Measurements from ENCODE around the gene GLI3. TPM values are rescaled to one million over a fixed set of nuclear protein-coding genes. Genes with fewer than 3 reads are reported as not detected.

Gene GLI3
- polyA plus RNA-seq, 2 of the 4 experiments (the other 2 are of a cell fraction), result 0.09 TPM; not detected in 1

DNA sequence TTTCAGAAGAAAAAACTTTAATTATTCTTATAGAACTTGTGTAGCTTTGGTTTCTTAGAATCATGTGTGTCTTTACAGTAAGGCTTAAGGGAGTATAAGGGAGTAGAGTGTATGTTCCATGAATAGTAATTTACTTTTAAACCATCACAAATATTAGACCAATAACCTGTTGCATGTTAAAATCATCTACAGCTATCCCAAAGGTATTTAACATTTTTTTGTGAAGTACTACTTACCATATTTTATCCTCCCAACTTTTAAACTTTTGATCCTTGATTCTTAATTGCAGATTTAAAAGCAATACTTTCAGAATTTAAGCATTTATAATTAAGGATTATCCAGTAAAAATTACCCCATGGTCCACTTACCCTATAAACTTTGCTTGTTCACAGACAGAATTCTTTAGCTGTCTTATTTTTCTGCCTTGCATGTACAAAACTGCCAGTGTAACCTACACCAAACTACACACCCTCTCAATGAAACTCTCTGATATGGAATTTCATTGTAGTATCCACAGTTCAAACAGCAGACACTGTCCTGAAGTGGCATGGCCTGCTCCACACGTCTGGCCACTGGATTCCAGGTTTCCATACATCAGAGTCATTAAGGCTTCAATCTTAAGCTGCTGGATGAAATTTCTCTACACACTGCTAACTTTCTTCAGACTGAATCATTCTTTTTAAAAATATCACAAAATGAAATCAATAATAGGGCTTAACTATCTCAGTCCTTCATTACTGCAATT lies 5.8 kb downstream of the GLI3 start (continued):
- TF ChIP-seq ZC3H11A (IDR thresholded peaks at IDR 0.05), result no peak
- TF ChIP-seq HOXA7 (CRISPR knock-in tag; IDR thresholded peaks at IDR 0.05), result no peak
- TF ChIP-seq RFX5 (IDR thresholded peaks at IDR 0.05), result no peak
- TF ChIP-seq, protein P1, sequence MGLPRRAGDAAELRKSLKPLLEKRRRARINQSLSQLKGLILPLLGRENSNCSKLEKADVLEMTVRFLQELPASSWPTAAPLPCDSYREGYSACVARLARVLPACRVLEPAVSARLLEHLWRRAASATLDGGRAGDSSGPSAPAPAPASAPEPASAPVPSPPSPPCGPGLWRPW (IDR thresholded peaks at IDR 0.05), result no peak
- TF ChIP-seq TFCP2L1 (CRISPR knock-in tag; IDR thresholded peaks at IDR 0.05), result no peak
- no peak for TF ChIP-seq RARB (CRISPR knock-in tag; IDR thresholded peaks at IDR 0.05)
- no peak for TF ChIP-seq FOSL2 (IDR thresholded peaks at IDR 0.05)
- TF ChIP-seq FOSL2 (CRISPR knock-in tag; IDR thresholded peaks at IDR 0.05), result no peak
- TF ChIP-seq KDM1A (IDR thresholded peaks at IDR 0.05; ENCODE audit: low read depth), result no peak

DNA sequence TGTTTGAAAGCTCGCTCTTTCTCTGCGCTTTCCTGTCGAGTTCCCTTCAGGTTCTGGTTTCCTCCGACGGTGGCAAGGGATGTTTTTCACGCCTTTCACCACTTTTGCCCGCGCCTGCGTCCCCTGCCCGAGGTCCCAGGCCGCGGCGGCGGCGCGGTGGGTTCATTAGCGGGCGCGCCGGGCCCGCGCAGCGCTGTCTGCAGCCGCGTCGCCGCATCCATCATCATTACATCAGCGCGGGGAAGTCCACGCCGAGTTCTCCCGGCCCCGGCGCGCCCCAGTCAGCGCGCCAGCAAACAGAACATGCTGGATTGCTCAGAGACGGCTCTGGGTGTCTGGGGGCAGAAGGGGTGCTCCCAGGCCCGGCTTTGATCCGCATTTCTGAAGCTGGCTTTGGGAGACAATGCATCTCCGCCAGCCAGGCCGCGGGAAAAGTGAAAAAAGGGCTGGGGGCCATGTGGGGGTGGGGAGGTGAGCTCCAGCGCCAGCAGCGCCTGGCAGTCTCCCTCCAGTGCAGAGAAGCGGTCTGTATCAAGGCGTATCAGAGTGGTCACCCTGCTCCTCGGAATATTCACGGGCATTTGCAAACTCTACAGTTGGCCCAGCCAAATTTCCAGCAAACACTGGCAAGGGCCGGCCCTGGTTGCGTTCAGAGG lies 8.9 kb downstream of the GLI3 start:
- ATAC-seq, result no peak
- Histone ChIP-seq H3K9me3 (no peaks in the 10 kb centered on the region), H3K4me1 (no peaks in the 10 kb centered on the region), H3K27ac (no peak overlapping the region), H3K4me3 (no peak overlapping the region), H3K4me2 (no peak overlapping the region)
- CTCF ChIA-PET, result no interaction called here
- POLR2A ChIA-PET, result no interaction called here
- no peak for DNase-seq (ENCODE audit: low read depth in 1 of 2, low spot score in 1 of 2)
- WGBS (ENCODE audit: missing lambda C conversion rate), result 39% methylated on average over 28 of the region's 51 CpGs
- TF ChIP-seq FOXS1 (CRISPR knock-in tag; IDR thresholded peaks at IDR 0.05) (no peak), FOSL2 (IDR thresholded peaks at IDR 0.05) (no peak), FOSL2 (CRISPR knock-in tag; IDR thresholded peaks at IDR 0.05) (no peak), MAZ (IDR thresholded peaks at IDR 0.05; ENCODE audit: borderline replicate concordance, low read depth, low read length) (no peak), CHD4 (IDR thresholded peaks at IDR 0.05; ENCODE audit: borderline replicate concordance) (no peak), ZFP36 (IDR thresholded peaks at IDR 0.05; ENCODE audit: borderline replicate concordance, partially characterized antibody) (no peak), EHMT2 (IDR thresholded peaks at IDR 0.05; ENCODE audit: low read depth) (no peak)
- TF ChIP-seq, protein P2, sequence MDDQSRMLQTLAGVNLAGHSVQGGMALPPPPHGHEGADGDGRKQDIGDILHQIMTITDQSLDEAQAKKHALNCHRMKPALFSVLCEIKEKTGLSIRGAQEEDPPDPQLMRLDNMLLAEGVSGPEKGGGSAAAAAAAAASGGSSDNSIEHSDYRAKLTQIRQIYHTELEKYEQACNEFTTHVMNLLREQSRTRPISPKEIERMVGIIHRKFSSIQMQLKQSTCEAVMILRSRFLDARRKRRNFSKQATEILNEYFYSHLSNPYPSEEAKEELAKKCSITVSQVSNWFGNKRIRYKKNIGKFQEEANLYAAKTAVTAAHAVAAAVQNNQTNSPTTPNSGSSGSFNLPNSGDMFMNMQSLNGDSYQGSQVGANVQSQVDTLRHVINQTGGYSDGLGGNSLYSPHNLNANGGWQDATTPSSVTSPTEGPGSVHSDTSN (IDR thresholded peaks at IDR 0.05), result no peak
- FAIRE-seq, result no peak

DNA sequence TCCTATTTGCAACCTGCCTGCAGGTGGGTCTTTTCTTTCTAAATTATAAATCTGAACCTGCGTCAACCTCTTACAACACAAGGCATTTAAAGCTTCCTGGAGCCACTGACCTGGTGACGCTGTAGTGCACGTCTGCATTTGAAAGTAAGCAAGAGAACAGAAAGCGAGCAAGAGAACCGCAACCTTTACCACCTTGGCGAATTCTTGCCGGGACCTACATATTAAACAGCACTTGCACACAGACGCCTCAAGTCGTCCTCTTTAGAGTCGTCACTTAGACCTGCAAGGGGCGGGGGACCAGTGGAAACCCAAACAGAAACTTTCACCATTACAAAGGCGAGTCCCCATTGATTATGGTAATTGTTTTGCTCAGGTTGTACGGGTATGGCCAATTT lies 9.5 kb downstream of the GLI3 start:
- TF ChIP-seq ZSCAN20 (CRISPR knock-in tag; IDR thresholded peaks at IDR 0.05) (no peak), CBX2 (IDR thresholded peaks at IDR 0.05; ENCODE audit: borderline replicate concordance, low read depth) (no peak), CEBPB (IDR thresholded peaks at IDR 0.05) (no peak), HEYL (CRISPR knock-in tag; IDR thresholded peaks at IDR 0.05) (no peak), EHF (CRISPR knock-in tag; IDR thresholded peaks at IDR 0.05) (no peak), NR3C1 (IDR thresholded peaks at IDR 0.05) (no peak), HDAC2 (IDR thresholded peaks at IDR 0.05) (no peak), CHD4 (IDR thresholded peaks at IDR 0.05; ENCODE audit: borderline replicate concordance) (no peak), TFCP2L1 (CRISPR knock-in tag; IDR thresholded peaks at IDR 0.05) (no peak), ZNF302 (CRISPR knock-in tag; IDR thresholded peaks at IDR 0.05) (no peak), RARB (CRISPR knock-in tag; IDR thresholded peaks at IDR 0.05) (no peak), MAZ (IDR thresholded peaks at IDR 0.05; ENCODE audit: borderline replicate concordance, low read depth, low read length) (no peak), HOXB5 (CRISPR knock-in tag; IDR thresholded peaks at IDR 0.05) (no peak)
- TF ChIP-seq, protein P3, sequence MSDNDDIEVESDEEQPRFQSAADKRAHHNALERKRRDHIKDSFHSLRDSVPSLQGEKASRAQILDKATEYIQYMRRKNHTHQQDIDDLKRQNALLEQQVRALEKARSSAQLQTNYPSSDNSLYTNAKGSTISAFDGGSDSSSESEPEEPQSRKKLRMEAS (IDR thresholded peaks at IDR 0.05), result no peak
- TF ChIP-seq, protein P4, sequence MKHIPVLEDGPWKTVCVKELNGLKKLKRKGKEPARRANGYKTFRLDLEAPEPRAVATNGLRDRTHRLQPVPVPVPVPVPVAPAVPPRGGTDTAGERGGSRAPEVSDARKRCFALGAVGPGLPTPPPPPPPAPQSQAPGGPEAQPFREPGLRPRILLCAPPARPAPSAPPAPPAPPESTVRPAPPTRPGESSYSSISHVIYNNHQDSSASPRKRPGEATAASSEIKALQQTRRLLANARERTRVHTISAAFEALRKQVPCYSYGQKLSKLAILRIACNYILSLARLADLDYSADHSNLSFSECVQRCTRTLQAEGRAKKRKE (CRISPR knock-in tag; IDR thresholded peaks at IDR 0.05; ENCODE audit: low read depth), result no peak
- TF ChIP-seq, protein P5, sequence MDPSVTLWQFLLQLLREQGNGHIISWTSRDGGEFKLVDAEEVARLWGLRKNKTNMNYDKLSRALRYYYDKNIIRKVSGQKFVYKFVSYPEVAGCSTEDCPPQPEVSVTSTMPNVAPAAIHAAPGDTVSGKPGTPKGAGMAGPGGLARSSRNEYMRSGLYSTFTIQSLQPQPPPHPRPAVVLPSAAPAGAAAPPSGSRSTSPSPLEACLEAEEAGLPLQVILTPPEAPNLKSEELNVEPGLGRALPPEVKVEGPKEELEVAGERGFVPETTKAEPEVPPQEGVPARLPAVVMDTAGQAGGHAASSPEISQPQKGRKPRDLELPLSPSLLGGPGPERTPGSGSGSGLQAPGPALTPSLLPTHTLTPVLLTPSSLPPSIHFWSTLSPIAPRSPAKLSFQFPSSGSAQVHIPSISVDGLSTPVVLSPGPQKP (IDR thresholded peaks at IDR 0.05; ENCODE audit: low read depth, low read length), result no peak
- TF ChIP-seq, protein P6, sequence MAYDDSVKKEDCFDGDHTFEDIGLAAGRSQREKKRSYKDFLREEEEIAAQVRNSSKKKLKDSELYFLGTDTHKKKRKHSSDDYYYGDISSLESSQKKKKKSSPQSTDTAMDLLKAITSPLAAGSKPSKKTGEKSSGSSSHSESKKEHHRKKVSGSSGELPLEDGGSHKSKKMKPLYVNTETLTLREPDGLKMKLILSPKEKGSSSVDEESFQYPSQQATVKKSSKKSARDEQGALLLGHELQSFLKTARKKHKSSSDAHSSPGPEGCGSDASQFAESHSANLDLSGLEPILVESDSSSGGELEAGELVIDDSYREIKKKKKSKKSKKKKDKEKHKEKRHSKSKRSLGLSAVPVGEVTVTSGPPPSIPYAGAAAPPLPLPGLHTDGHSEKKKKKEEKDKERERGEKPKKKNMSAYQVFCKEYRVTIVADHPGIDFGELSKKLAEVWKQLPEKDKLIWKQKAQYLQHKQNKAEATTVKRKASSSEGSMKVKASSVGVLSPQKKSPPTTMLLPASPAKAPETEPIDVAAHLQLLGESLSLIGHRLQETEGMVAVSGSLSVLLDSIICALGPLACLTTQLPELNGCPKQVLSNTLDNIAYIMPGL (CRISPR knock-in tag; IDR thresholded peaks at IDR 0.05; ENCODE audit: borderline replicate concordance), result no peak
- FAIRE-seq (no peak), ATAC-seq (no peak), DNase-seq (ENCODE audit: low read depth in 1 of 2, low spot score in 1 of 2) (no peak)
- H3K4me3 ChIP-seq, result no peak overlapping the region
- H3K9me3 ChIP-seq, result no peaks in the 10 kb centered on the region
- H3K27ac ChIP-seq, result no peak overlapping the region
- H3K4me1 ChIP-seq, result no peaks in the 10 kb centered on the region
- WGBS (ENCODE audit: missing lambda C conversion rate), result 52% methylated on average over 13 of the region's 13 CpGs
- POLR2A ChIA-PET, result no interaction called here
- H3K4me2 ChIP-seq, result no peak overlapping the region
- CTCF ChIA-PET, result no interaction called here
